Fibroblast of lung (primary cell): ENCODE data around the gene SLK. TPM values are rescaled to one million over a fixed set of nuclear protein-coding genes. Genes with fewer than 3 reads are reported as not detected.

Experiments used
- DNase-seq, 2 donors: peaks; one replicate each; pipeline versions ENCODE4 v3.0.0 to v3.0.0-alpha.2; 2010; ENCODE audit warnings: low read depth in 2 of 2
- H2AFZ ChIP-seq: 2 replicates; pipeline ENCODE4 v1.5.1; 2012; ENCODE audit warnings: low read length, control low read depth, inconsistent platforms
- H3K27ac ChIP-seq: 2 replicates; pipeline ENCODE4 v1.5.1; 2011; ENCODE audit warnings: low read length, control low read depth; ENCODE audit not compliant: insufficient read depth
- H3K27me3 ChIP-seq: 2 replicates; pipeline ENCODE4 v1.5.1; 2011; ENCODE audit warnings: mild to moderate bottlenecking, low read length; ENCODE audit not compliant: control insufficient read depth, insufficient read depth
- H3K36me3 ChIP-seq: 2 replicates; pipeline ENCODE4 v1.5.1; 2011; ENCODE audit warnings: low read length; ENCODE audit not compliant: control insufficient read depth, insufficient read depth
- H3K4me1 ChIP-seq: 2 replicates; pipeline ENCODE4 v1.5.1; 2011; ENCODE audit warnings: low read length; ENCODE audit not compliant: control insufficient read depth, insufficient read depth; ENCODE audit errors: extremely low read depth
- H3K4me2 ChIP-seq: 2 replicates; pipeline ENCODE4 v1.5.1; 2011; ENCODE audit warnings: low read length, control low read depth; ENCODE audit not compliant: insufficient read depth; ENCODE audit errors: extremely low read depth
- H3K4me3 ChIP-seq, 4 experiments: fragments of 200-600 bp in 1 of 4; sonication (generic) in 1 of 4; replicated peaks in 1 of 4; 2 replicates each; pipeline ENCODE4 v1.5.1; 2011 to 2016; ENCODE audit warnings: low read length in 4 of 4, low read depth in 3 of 4, mild to moderate bottlenecking in 3 of 4, control low read depth in 2 of 4, inconsistent platforms in 1 of 4, mixed read lengths in 1 of 4; ENCODE audit not compliant: insufficient read depth in 1 of 4; ENCODE audit errors: control extremely low read depth in 1 of 4
- H3K79me2 ChIP-seq: 2 replicates; pipeline ENCODE4 v1.5.1; 2012; ENCODE audit warnings: mild to moderate bottlenecking, low read length, inconsistent platforms; ENCODE audit not compliant: control insufficient read depth, insufficient read depth
- H3K9ac ChIP-seq: 2 replicates; pipeline ENCODE4 v1.5.1; 2011; ENCODE audit warnings: mild to moderate bottlenecking, low read length, control low read depth; ENCODE audit not compliant: insufficient read depth
- H3K9me3 ChIP-seq: 2 replicates; pipeline ENCODE4 v1.5.1; 2012; ENCODE audit warnings: low read depth, low read length; ENCODE audit not compliant: control insufficient read depth, insufficient read depth
- H4K20me1 ChIP-seq: 2 replicates; pipeline ENCODE4 v1.5.1; 2011; ENCODE audit warnings: low read length; ENCODE audit not compliant: control insufficient read depth, insufficient read depth; ENCODE audit errors: extremely low read depth
- EZH2 ChIP-seq: IDR thresholded peaks from 2 replicates; pipeline ENCODE4 v1.5.1; 2012; ENCODE audit warnings: low read length, control low read depth, mild to moderate bottlenecking; ENCODE audit errors: missing control alignments
- polyA plus RNA-seq, 2 donors: library from polyadenylated mRNA; depleted of rRNA in 1 of 2; stranded (reverse) in 1 of 2; unstranded in 1 of 2; fragments of >200 nt; gene quantifications; 2 replicates each; pipeline ENCODE4 v1.2.1, GENCODE V29; 2011 to 2012; ENCODE audit warnings: missing spikeins in 1 of 2
- total RNA-seq: library from RNA; depleted of rRNA; stranded (reverse); fragments of >200 nt; gene quantifications from 2 replicates; pipeline ENCODE4 v1.2.1, GENCODE V29; 2014
- TF ChIP-seq, protein P1 (sequence below), 2 donors: IDR thresholded peaks in 1 of 2; conservative IDR thresholded peaks in 1 of 2; 1 replicate in 1 of 2; 2 replicates in 1 of 2; pipeline ENCODE4 v1.5.1; 2011 to 2012; ENCODE audit warnings: low read length in 2 of 2, control low read depth in 1 of 2, inconsistent platforms in 1 of 2, low read depth in 1 of 2, mild to moderate bottlenecking in 1 of 2

SLK gene
- total and polyA plus RNA-seq, 2 donors (not counting 1 experiment from before 2014, with no cell fraction given), result 18.2 to 63.1 TPM

DNA sequence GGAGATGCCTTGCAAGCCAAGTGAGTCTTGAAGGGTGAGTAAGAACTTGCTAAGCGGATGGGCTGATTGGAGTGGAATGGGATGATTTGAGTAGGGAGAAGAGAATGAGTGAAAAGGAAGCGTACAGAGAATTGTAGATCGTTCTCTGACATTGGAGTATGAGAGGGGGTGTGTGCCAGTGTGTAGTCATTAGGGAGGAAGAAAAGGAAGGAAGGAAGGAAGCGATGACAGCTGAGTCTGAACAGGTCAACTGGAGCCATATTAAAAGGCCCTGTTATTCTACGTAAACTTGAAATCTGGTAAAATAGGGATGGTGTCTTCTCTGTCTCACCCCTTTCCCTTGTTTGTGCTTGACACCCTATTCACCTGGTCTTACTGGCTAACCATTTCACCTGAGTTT lies 55.1 kb downstream of the SLK start:
- Histone ChIP-seq H3K9me3 (no peaks in the 10 kb centered on the region), H3K27ac (no peak overlapping the region), H3K4me2 (no peak overlapping the region), H3K4me1 (no peaks in the 10 kb centered on the region), H2AFZ (no peak overlapping the region), H3K79me2 (no peaks in the 10 kb centered on the region), H3K27me3 (no peaks in the 10 kb centered on the region), H4K20me1 (no peaks in the 10 kb centered on the region), H3K9ac (no peak overlapping the region), H3K36me3 (peaks cover 12% of the 10 kb centered on the region), H3K4me3 (no peak overlapping the region)
- TF ChIP-seq, protein P1, sequence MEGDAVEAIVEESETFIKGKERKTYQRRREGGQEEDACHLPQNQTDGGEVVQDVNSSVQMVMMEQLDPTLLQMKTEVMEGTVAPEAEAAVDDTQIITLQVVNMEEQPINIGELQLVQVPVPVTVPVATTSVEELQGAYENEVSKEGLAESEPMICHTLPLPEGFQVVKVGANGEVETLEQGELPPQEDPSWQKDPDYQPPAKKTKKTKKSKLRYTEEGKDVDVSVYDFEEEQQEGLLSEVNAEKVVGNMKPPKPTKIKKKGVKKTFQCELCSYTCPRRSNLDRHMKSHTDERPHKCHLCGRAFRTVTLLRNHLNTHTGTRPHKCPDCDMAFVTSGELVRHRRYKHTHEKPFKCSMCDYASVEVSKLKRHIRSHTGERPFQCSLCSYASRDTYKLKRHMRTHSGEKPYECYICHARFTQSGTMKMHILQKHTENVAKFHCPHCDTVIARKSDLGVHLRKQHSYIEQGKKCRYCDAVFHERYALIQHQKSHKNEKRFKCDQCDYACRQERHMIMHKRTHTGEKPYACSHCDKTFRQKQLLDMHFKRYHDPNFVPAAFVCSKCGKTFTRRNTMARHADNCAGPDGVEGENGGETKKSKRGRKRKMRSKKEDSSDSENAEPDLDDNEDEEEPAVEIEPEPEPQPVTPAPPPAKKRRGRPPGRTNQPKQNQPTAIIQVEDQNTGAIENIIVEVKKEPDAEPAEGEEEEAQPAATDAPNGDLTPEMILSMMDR (conservative IDR thresholded peaks at IDR 0.05 in 1 of 2, IDR thresholded peaks at IDR 0.05 in 1 of 2; ENCODE audit: low read depth in 1 of 2, low read length in 2 of 2), result no peak
- no peak for TF ChIP-seq EZH2
- no peak for DNase-seq

DNA sequence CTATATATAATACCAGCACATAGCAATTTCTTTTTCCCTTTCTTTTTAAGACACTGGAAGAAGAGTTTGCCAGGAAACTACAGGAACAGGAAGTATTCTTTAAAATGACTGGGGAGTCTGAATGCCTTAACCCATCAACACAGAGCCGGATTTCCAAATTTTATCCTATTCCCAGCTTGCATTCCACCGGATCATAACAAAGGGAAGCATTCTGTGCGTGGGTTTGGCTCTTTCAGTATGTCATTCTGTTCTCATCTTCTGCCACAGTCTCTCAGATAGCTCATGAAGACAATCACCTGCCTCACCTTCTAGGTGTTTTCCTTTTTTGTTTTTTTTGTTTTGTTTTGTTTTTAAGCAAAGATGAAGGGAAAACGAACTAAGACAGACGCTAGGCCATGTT lies 58.6 kb downstream of the SLK start:
- no peak overlapping the region for H3K9ac ChIP-seq
- H3K4me2 ChIP-seq, result no peak overlapping the region
- H3K79me2 ChIP-seq, result no peaks in the 10 kb centered on the region
- H3K27ac ChIP-seq, result no peak overlapping the region
- H3K4me3 ChIP-seq, result no peak overlapping the region
- no peaks in the 10 kb centered on the region for H3K4me1 ChIP-seq
- no peaks in the 10 kb centered on the region for H3K27me3 ChIP-seq
- H3K36me3 ChIP-seq, result peaks cover 9% of the 10 kb centered on the region
- TF ChIP-seq, protein P1 (conservative IDR thresholded peaks at IDR 0.05 in 1 of 2, IDR thresholded peaks at IDR 0.05 in 1 of 2; ENCODE audit: low read depth in 1 of 2, low read length in 2 of 2), result no peak
- TF ChIP-seq EZH2, result no peak
- no peak overlapping the region for H2AFZ ChIP-seq
- no peaks in the 10 kb centered on the region for H4K20me1 ChIP-seq
- no peaks in the 10 kb centered on the region for H3K9me3 ChIP-seq
- no peak for DNase-seq

DNA sequence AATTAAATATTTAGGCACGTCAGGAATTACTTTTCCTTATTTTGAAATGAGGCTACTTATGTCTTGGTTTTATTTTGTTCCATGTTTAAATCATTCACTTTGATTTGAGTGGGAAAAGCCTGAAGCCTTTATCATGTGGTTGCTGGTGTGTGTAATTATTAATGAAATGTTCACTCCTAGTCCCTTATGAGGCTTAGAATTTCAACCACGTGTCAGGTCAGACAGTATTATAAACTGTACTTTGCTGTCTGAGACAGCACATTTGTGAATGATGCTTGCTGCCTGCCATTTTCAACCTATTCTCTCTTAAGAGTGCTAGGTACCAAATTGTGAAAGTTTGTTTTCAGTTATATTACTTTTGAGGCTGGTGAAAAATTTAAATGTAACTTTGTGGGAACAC lies 59.8 kb downstream of the SLK start:
- Histone ChIP-seq H3K4me2 (no peak overlapping the region), H3K27me3 (no peaks in the 10 kb centered on the region), H3K27ac (no peak overlapping the region), H3K36me3 (peaks cover 9% of the 10 kb centered on the region), H3K4me1 (no peaks in the 10 kb centered on the region), H2AFZ (no peak overlapping the region), H4K20me1 (no peaks in the 10 kb centered on the region), H3K9me3 (no peaks in the 10 kb centered on the region), H3K9ac (no peak overlapping the region), H3K4me3 (no peak overlapping the region), H3K79me2 (no peaks in the 10 kb centered on the region)
- DNase-seq, result no peak
- TF ChIP-seq EZH2, result no peak
- TF ChIP-seq, protein P1 (conservative IDR thresholded peaks at IDR 0.05 in 1 of 2, IDR thresholded peaks at IDR 0.05 in 1 of 2; ENCODE audit: low read depth in 1 of 2, low read length in 2 of 2), result no peak
